ENCODE results near the gene JAM3. TPM values are rescaled to one million over a fixed set of nuclear protein-coding genes. Genes with fewer than 3 reads are reported as not detected.

JAM3 gene
- total RNA-seq, 1 experiment from 2014 or later: 1.6 TPM

GRCh38 chr11:134124660-134125451 is 56.0 kb downstream of the JAM3 start:
- POLR2A ChIA-PET: interaction anchor here (1.3 kb wide), 1 partner anchor 10 kb away, joined by 6 read pairs; no protein-coding TSS in a partner anchor
- CTCF ChIA-PET: interaction anchor here (0.6 to 3.2 kb wide), 7 partner anchors 10 to 75 kb away, joined by 3 to 11 read pairs (median 4); no protein-coding TSS in a partner anchor

DNA sequence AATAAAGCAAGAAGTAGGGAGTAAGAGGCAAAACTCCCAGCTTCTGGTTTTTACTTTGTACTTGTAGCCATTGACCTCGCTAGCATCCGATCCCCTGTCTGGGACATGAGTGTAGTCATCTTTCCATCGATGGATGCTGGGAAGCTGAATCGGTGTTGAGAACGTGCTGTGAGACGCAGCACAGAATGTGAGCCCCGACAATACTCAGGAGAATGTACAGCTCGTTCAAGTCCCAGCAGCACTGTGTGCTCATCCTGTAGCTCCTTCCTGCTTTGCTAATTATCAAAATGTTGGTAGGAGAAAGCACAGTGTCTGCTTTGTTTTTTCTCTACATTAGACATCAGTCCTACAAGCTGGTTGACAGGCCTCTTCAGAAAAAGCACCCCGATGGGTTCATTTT is 56.6 kb downstream of the JAM3 start:
- Mint-ChIP-seq H3K27me3 (ENCODE audit: insufficient read depth, unreplicated experiment) (peaks cover 12% of the 10 kb centered on the region), H3K4me3 (ENCODE audit: unreplicated experiment) (no peak overlapping the region), H3K9me3 (ENCODE audit: unreplicated experiment) (no peaks in the 10 kb centered on the region), H3K36me3 (ENCODE audit: insufficient read depth, unreplicated experiment) (no peaks in the 10 kb centered on the region), H3K4me1 (ENCODE audit: insufficient read depth, unreplicated experiment) (peaks cover 10% of the 10 kb centered on the region), H3K27ac (ENCODE audit: low read depth, unreplicated experiment) (no peak overlapping the region)
- POLR2A ChIA-PET: interaction anchor here (1.3 kb wide), 1 partner anchor 10 kb away, joined by 6 read pairs; no protein-coding TSS in a partner anchor
- CTCF ChIA-PET: interaction anchor here (0.6 to 3.2 kb wide), 6 partner anchors 11 to 199 kb away, joined by 3 to 11 read pairs (median 5); no protein-coding TSS in a partner anchor
- TF ChIP-seq, protein P1, sequence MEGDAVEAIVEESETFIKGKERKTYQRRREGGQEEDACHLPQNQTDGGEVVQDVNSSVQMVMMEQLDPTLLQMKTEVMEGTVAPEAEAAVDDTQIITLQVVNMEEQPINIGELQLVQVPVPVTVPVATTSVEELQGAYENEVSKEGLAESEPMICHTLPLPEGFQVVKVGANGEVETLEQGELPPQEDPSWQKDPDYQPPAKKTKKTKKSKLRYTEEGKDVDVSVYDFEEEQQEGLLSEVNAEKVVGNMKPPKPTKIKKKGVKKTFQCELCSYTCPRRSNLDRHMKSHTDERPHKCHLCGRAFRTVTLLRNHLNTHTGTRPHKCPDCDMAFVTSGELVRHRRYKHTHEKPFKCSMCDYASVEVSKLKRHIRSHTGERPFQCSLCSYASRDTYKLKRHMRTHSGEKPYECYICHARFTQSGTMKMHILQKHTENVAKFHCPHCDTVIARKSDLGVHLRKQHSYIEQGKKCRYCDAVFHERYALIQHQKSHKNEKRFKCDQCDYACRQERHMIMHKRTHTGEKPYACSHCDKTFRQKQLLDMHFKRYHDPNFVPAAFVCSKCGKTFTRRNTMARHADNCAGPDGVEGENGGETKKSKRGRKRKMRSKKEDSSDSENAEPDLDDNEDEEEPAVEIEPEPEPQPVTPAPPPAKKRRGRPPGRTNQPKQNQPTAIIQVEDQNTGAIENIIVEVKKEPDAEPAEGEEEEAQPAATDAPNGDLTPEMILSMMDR (IDR thresholded peaks at IDR 0.05; ENCODE audit: unreplicated experiment): no peak
- no peak for DNase-seq (ENCODE audit: unreplicated experiment)
- intact Hi-C loops (cut with micrococcal nuclease): no loop called here
- no TSS peak for BruUV-seq (replicated peaks)

More at GRCh38 chr11:134124660-134125451, 56.0 kb downstream of the JAM3 start:
- H3K36me3 Mint-ChIP-seq (ENCODE audit: insufficient read depth, unreplicated experiment): no peaks in the 10 kb centered on the region
- no peak overlapping the region for H3K27ac Mint-ChIP-seq (ENCODE audit: low read depth, unreplicated experiment)
- intact Hi-C loops (cut with micrococcal nuclease): no loop called here
- H3K27me3 Mint-ChIP-seq (ENCODE audit: insufficient read depth, unreplicated experiment): peaks cover 12% of the 10 kb centered on the region
- H3K4me3 Mint-ChIP-seq (ENCODE audit: unreplicated experiment): peak overlapping the region; percentile 25
- DNase-seq (ENCODE audit: unreplicated experiment): no peak
- BruUV-seq (replicated peaks): no TSS peak
- H3K4me1 Mint-ChIP-seq (ENCODE audit: insufficient read depth, unreplicated experiment): peaks cover 16% of the 10 kb centered on the region
- no peaks in the 10 kb centered on the region for H3K9me3 Mint-ChIP-seq (ENCODE audit: unreplicated experiment)
- TF ChIP-seq, protein P1 (IDR thresholded peaks at IDR 0.05; ENCODE audit: unreplicated experiment): no peak

DNA sequence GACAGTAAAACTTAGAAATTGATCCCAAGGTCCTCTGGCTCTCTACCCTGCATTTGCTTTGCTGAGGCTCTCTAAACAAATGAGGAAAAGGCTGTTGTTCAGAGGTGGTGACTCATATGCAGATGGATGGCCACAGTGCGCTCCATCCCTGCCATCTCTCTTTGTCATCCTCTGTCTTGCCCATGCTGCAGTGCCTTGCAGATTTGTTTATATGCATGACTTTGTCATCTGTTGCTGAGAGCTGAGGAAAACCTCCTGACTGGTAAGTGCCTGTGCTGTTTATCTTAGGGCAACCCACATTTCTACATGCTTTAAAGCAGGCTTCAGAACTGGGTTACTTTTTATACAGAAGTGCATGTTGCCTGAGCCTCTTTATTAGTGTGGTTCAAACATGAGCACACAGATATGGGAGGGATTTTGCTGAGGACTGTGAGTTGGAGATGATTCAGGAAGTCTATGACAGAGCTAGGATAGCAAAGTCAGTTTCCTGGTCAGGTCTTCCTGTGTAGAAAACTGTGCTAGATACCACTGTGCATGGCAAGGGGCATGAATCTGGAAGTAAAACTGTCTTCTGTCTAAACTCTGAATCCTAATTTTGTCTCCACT is 57.4 kb downstream of the JAM3 start:
- ChIA-PET CTCF (interaction anchor here (0.6 to 3.2 kb wide), 8 partner anchors 9 to 200 kb away, joined by 3 to 11 read pairs (median 3); no protein-coding TSS in a partner anchor), POLR2A (interaction anchor here (1.0 to 1.4 kb wide), 3 partner anchors 9 to 30 kb away, joined by 4 to 6 read pairs (median 6); no protein-coding TSS in a partner anchor)
- Mint-ChIP-seq H3K4me3 (ENCODE audit: unreplicated experiment) (no peak overlapping the region), H3K27ac (ENCODE audit: low read depth, unreplicated experiment) (no peak overlapping the region), H3K36me3 (ENCODE audit: insufficient read depth, unreplicated experiment) (no peaks in the 10 kb centered on the region), H3K4me1 (ENCODE audit: insufficient read depth, unreplicated experiment) (peaks cover 1% of the 10 kb centered on the region), H3K9me3 (ENCODE audit: unreplicated experiment) (peaks cover 4% of the 10 kb centered on the region), H3K27me3 (ENCODE audit: insufficient read depth, unreplicated experiment) (peaks cover 12% of the 10 kb centered on the region)
- BruUV-seq (replicated peaks): no TSS peak
- DNase-seq (ENCODE audit: unreplicated experiment): peak; percentile 31
- intact Hi-C loops (cut with micrococcal nuclease): no loop called here
- TF ChIP-seq, protein P1 (IDR thresholded peaks at IDR 0.05; ENCODE audit: unreplicated experiment): no peak

All from MCF 10A (cell line).